A673 (cell line): ENCODE results near the gene ABCG1.

Experiments
- EZH2 ChIP-seq: fragments of 200-600 bp; sonication (generic); IDR thresholded peaks from 2 replicates; pipeline ENCODE4 v1.6.1; 2017; ENCODE audit warnings: borderline replicate concordance, low read depth, mild to moderate bottlenecking, mixed read lengths, antibody characterized with exemption, low read length; ENCODE audit not compliant: poor library complexity, severe bottlenecking
- TF ChIP-seq, protein P1 (sequence below): fragments of 300-800, 200-600 bp; sonication (generic); conservative IDR thresholded peaks from 2 replicates; pipeline ENCODE4 v1.5.1; 2017; ENCODE audit warnings: low read depth, mild to moderate bottlenecking, antibody characterized with exemption, low read length, moderate library complexity, mixed read lengths

DNA sequence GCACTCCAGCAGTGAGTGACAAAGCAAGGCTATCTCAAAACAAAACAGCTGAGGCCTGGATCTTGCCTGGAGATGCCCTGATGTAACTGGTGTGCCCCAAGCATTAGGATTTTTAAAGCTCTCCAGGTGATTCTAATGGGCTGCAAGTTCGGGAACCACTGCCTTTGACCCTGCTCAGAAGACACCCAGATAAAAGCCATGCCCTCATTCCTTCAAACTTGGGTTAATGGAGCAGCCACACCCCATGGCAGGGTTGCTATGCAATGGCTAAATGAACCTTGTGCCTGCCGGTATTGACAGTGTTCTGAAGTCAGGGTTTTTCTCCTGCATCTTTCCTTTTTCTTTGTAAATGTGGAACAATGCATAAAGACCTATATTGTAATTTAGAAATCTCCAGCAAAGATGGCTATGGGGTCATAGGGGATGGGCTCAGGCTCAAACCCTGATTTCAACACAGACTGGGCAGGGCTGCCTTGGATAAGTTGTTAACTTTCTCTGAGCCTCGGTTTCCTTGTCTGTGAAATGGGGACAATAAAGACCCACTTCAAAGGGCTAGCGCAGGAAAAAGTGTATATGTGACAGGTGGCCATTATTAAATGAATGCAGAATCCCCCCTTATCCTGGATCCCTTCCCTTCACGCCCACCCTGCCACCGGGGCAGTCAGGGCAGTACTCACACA, 95.8 kb downstream of the ABCG1 start:
- TF ChIP-seq, protein P1, sequence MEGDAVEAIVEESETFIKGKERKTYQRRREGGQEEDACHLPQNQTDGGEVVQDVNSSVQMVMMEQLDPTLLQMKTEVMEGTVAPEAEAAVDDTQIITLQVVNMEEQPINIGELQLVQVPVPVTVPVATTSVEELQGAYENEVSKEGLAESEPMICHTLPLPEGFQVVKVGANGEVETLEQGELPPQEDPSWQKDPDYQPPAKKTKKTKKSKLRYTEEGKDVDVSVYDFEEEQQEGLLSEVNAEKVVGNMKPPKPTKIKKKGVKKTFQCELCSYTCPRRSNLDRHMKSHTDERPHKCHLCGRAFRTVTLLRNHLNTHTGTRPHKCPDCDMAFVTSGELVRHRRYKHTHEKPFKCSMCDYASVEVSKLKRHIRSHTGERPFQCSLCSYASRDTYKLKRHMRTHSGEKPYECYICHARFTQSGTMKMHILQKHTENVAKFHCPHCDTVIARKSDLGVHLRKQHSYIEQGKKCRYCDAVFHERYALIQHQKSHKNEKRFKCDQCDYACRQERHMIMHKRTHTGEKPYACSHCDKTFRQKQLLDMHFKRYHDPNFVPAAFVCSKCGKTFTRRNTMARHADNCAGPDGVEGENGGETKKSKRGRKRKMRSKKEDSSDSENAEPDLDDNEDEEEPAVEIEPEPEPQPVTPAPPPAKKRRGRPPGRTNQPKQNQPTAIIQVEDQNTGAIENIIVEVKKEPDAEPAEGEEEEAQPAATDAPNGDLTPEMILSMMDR, result no peak
- TF ChIP-seq EZH2, result no peak
